OCI-LY7 (cell line): ENCODE measurements around the gene MAEL.

Experiments used
- CTCF ChIP-seq: fragments of 200-600 bp; sonication (generic); conservative IDR thresholded peaks from 2 replicates; pipeline ENCODE4 v1.5.1; 2014; ENCODE audit warnings: mild to moderate bottlenecking, antibody characterized with exemption, low read length, moderate library complexity, mixed read lengths
- EZH2phosphoT487 ChIP-seq: fragments of 200-600 bp; sonication (generic); IDR thresholded peaks from 2 replicates; pipeline ENCODE4 v1.6.1; 2018; ENCODE audit warnings: low read depth, borderline replicate concordance, mild to moderate bottlenecking, mixed run types, antibody characterized with exemption, low read length, moderate library complexity, mixed read lengths

- no peak for TF ChIP-seq EZH2phosphoT487
- no peak for TF ChIP-seq CTCF
Measured at GRCh38 chr1:166988974-166989515, at the start of gene MAEL.
